Measurements from ENCODE around the gene S100PBP. TPM values are rescaled to one million over a fixed set of nuclear protein-coding genes. Genes with fewer than 3 reads are reported as not detected.

S100PBP gene
- total RNA-seq, 1 donor from 2014 or later, result 43.3 TPM

DNA sequence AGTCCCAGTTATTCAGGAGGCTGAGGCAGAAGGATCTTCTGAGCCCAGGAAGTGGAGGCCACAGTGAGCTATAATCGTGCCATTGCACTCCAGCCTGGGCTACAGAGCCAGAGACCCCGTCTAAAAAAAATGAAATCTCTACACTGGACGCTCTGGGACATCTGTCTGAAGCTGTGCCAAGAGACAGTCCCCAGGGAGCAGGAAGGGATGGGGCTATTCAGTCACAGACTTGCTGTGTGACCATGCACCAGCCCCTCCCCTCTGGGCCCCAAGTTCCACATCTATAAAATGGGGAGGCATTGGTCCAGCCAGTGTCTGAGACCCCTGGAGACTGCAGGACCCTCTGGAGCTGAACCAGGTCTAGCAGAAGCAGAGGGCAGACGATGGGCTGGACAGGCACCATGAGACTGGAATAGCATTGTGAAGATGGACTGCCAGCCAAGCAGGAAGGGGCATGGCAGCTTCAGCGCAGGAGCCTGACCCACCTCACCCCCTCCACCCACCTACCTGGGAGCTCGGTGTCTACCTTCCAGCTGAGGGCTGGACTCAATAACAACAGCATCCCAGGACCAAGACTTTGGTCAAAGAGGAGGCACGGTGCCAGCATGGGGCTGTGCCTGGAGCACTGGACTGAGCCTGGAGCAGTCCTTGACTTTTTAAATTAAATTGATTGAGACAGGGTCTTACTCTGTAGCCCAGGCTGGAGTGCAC lies 82.3 kb downstream of the S100PBP start:
- Mint-ChIP-seq H3K36me3 (ENCODE audit: low read depth, unreplicated experiment) (no peaks in the 10 kb centered on the region), H3K27me3 (ENCODE audit: unreplicated experiment) (peaks cover 15% of the 10 kb centered on the region), H3K4me1 (ENCODE audit: unreplicated experiment) (peaks cover 2% of the 10 kb centered on the region), H3K4me3 (ENCODE audit: unreplicated experiment) (no peak overlapping the region), H3K9me3 (ENCODE audit: unreplicated experiment) (no peaks in the 10 kb centered on the region), H3K27ac (ENCODE audit: unreplicated experiment) (no peak overlapping the region)
- no peak for DNase-seq (ENCODE audit: low spot score)
- TF ChIP-seq, protein P1, sequence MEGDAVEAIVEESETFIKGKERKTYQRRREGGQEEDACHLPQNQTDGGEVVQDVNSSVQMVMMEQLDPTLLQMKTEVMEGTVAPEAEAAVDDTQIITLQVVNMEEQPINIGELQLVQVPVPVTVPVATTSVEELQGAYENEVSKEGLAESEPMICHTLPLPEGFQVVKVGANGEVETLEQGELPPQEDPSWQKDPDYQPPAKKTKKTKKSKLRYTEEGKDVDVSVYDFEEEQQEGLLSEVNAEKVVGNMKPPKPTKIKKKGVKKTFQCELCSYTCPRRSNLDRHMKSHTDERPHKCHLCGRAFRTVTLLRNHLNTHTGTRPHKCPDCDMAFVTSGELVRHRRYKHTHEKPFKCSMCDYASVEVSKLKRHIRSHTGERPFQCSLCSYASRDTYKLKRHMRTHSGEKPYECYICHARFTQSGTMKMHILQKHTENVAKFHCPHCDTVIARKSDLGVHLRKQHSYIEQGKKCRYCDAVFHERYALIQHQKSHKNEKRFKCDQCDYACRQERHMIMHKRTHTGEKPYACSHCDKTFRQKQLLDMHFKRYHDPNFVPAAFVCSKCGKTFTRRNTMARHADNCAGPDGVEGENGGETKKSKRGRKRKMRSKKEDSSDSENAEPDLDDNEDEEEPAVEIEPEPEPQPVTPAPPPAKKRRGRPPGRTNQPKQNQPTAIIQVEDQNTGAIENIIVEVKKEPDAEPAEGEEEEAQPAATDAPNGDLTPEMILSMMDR (IDR thresholded peaks at IDR 0.05; ENCODE audit: unreplicated experiment), result no peak

DNA sequence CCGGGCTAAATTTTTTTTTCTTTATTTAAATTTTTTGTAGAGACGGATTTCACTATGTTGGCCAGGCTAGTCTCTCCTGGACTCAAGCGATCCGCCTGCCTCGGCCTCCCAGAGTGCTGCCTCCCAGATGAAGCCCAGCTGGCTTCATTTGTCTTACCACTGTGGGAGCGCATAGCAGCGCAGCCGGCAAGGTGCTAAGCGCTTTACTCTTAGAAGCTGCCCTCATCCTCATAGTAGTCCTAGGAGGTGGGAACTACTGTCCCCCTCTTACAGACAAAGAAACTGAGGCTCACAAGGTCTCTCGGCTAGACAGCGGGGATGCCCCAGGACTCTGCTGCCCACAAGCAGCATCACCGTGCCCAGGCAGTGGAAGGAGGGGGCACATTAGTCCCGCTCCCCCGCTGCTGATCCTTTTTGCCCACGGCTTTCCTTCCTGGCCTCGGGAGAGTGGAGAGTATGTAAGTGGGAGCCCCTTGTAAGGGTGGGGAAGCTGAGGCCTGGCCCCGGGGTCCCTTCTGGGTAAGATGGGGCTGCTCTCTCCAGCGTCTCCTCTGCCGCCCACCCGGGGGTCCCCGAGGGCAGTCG lies 83.0 kb downstream of the S100PBP start:
- Mint-ChIP-seq H3K4me1 (ENCODE audit: unreplicated experiment) (peaks cover 2% of the 10 kb centered on the region), H3K27me3 (ENCODE audit: unreplicated experiment) (peaks cover 15% of the 10 kb centered on the region), H3K27ac (ENCODE audit: unreplicated experiment) (no peak overlapping the region), H3K36me3 (ENCODE audit: low read depth, unreplicated experiment) (no peaks in the 10 kb centered on the region), H3K4me3 (ENCODE audit: unreplicated experiment) (peak overlapping the region; percentile 47), H3K9me3 (ENCODE audit: unreplicated experiment) (no peaks in the 10 kb centered on the region)
- no peak for DNase-seq (ENCODE audit: low spot score)
- TF ChIP-seq, protein P1 (IDR thresholded peaks at IDR 0.05; ENCODE audit: unreplicated experiment), result no peak

DNA sequence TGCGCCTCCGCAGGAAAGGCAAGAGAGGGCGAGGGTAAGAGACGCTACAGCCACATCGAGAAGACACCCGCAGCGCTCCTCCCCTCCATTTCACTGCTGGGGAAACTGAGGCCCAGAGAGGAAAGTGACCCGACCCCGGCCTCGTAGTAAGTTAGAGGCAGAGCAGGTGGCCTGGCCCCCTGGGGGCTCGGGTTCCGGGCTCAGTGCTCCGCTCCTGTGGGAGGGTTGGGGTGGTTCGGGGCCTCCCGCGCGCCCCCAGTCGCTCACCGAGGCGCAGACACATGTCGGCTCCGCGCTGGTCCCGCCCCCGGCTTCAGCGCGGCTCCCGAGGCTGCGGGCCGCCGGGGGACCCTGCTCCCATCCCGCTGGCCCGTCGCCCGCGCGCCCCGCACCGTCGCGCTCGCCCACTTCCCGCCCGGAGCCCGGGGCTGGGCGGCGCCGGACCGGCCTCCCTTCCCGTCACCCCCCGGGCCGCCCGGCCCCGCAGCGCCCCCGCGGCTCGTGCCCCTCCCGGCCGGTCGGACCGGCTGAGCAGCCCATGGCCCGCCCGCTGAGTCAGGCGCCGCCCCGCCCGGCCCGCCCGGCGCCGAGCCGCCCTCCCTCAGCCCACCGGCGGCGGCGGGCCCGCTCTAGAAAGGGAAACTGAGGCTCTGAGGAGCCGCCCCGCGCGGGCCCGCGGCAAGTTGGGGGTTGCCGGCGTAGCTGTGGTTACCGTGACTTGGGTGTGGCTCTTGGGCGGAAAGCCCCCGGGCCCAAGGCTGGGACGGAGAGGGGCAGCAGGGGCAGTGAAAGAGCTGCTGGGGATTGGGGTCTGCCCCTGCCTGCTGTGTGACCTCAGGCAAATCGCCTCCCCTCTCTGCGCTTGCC lies 83.7 kb downstream of the S100PBP start, which contains the start of gene TMEM54:
Gene TMEM54, minus strand, starts transcription at position 434 of the 867 bp plus-strand sequence. Its CDS starts 151 bp downstream, at position 283.
- no peaks in the 10 kb centered on the region for H3K9me3 Mint-ChIP-seq (ENCODE audit: unreplicated experiment)
- DNase-seq (ENCODE audit: low spot score), result no peak
- H3K27me3 Mint-ChIP-seq (ENCODE audit: unreplicated experiment), result peaks cover 16% of the 10 kb centered on the region
- H3K4me1 Mint-ChIP-seq (ENCODE audit: unreplicated experiment), result peaks cover 2% of the 10 kb centered on the region
- no peak within 1 kb of the TSS for H3K27ac Mint-ChIP-seq (ENCODE audit: unreplicated experiment)
- H3K36me3 Mint-ChIP-seq (ENCODE audit: low read depth, unreplicated experiment), result no peaks in the 10 kb centered on the region
- peak within 1 kb of the TSS; percentile 86 for H3K4me3 Mint-ChIP-seq (ENCODE audit: unreplicated experiment)
- TF ChIP-seq, protein P1 (IDR thresholded peaks at IDR 0.05; ENCODE audit: unreplicated experiment), result no peak

DNA sequence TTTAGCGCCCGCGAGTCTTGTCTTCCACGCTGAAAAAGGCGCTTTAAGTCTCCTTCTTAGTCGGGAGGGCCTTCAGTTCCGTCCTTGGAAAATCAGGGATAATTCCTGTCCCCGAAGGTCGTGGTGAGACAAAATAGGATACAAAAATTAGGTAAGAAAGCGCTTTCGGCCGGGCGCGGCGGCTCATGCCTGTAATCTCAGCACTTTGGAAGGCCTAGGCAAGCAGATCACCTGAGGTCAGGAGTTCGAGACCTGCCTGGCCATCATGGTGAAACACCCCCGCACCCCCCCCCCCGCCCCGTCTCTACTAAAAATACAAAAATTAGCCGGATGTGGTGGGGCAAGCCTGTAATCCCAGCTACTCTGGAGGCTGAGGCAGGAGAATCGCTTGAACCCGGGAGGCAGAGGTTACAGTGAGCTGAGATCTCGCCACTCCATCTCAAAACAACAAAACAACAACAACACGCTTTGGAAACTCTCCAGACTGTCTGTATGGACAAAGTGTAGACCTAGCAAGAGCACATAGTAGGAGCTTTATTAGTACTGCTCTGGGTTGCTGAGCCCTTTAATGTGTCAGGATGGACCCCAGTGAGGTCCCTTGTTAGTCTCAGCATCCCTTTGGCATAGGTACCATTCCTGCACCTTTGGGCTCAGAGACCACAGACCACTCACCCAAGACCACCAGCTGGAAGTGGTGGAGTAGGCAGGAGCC lies 84.5 kb downstream of the S100PBP start:
- Mint-ChIP-seq H3K36me3 (ENCODE audit: low read depth, unreplicated experiment) (no peaks in the 10 kb centered on the region), H3K4me1 (ENCODE audit: unreplicated experiment) (peaks cover 2% of the 10 kb centered on the region), H3K27me3 (ENCODE audit: unreplicated experiment) (peaks cover 16% of the 10 kb centered on the region), H3K27ac (ENCODE audit: unreplicated experiment) (no peak overlapping the region), H3K4me3 (ENCODE audit: unreplicated experiment) (peak overlapping the region; percentile 86), H3K9me3 (ENCODE audit: unreplicated experiment) (no peaks in the 10 kb centered on the region)
- TF ChIP-seq, protein P1 (IDR thresholded peaks at IDR 0.05; ENCODE audit: unreplicated experiment), result no peak
- DNase-seq (ENCODE audit: low spot score), result no peak

Measured in endothelial cell (in vitro differentiated cells).